Spleen (tissue), 7 donors: ENCODE results near the gene CRYBA1.

Source experiments
- POLR2AphosphoS5 ChIP-seq, 3 donors: sonication (generic); formaldehyde crosslinking; IDR thresholded peaks; one replicate each; pipeline ENCODE4 v1.5.1; 2017; ENCODE audit warnings: antibody characterized with exemption in 3 of 3
- TF ChIP-seq, protein P1 (sequence below), 11 experiments: fragments of 200-600 bp in 7 of 11; fragments of 450-650 bp in 4 of 11; sonication (generic) in 4 of 11; IDR thresholded peaks in 8 of 11; conservative IDR thresholded peaks in 3 of 11; 1 replicate in 7 of 11; 2 replicates in 4 of 11; pipeline versions ENCODE4 v1.4.0 to v1.8.0; 2016 to 2021; ENCODE audit warnings: antibody characterized with exemption in 11 of 11, inconsistent platforms in 4 of 11, mild to moderate bottlenecking in 1 of 11
- donor health status: DM: no; HTN: no; CAD: no; lungs with moderate emphysema.
- donor health status: DM: no; HTN: no; CAD: no.
- donor health status: DM: no; HTN: no; CAD: no.

DNA sequence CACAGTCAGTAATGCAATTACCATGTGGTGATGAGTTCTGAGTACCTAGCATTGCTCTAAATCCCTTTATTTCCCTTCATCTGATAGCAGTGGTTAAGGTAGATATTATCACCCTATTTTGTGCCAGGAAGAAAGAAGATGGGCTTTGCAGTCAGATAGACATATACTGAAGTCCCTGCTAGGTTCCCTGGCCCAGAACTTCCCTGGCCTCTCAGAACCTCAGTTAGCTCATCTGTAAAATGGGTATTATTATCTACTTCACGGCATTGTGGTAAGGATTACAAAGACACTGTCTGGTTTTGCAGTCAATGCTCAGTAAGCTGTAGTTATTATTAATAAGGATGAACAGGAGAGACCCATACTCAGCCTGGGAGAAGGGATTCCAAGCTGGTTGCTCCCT, 4.6 kb upstream of the CRYBA1 start:
- no peak for TF ChIP-seq POLR2AphosphoS5 (IDR thresholded peaks at IDR 0.05)
- TF ChIP-seq, protein P1, sequence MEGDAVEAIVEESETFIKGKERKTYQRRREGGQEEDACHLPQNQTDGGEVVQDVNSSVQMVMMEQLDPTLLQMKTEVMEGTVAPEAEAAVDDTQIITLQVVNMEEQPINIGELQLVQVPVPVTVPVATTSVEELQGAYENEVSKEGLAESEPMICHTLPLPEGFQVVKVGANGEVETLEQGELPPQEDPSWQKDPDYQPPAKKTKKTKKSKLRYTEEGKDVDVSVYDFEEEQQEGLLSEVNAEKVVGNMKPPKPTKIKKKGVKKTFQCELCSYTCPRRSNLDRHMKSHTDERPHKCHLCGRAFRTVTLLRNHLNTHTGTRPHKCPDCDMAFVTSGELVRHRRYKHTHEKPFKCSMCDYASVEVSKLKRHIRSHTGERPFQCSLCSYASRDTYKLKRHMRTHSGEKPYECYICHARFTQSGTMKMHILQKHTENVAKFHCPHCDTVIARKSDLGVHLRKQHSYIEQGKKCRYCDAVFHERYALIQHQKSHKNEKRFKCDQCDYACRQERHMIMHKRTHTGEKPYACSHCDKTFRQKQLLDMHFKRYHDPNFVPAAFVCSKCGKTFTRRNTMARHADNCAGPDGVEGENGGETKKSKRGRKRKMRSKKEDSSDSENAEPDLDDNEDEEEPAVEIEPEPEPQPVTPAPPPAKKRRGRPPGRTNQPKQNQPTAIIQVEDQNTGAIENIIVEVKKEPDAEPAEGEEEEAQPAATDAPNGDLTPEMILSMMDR (IDR thresholded peaks at IDR 0.05 in 8 of 11, conservative IDR thresholded peaks at IDR 0.05 in 3 of 11): no peak
